ENCODE results near the gene GYG2. TPM values are rescaled to one million over a fixed set of nuclear protein-coding genes. Genes with fewer than 3 reads are reported as not detected.

Gene GYG2
- total RNA-seq, 1 donor from 2014 or later = not detected

- intact Hi-C loops (cut with micrococcal nuclease) = loop anchor here (1.0 to 5.0 kb wide), 3 partner anchors 168 to 1164 kb away; no protein-coding TSS in a partner anchor
Measured at GRCh38 chrX:2812161-2812907, 16.4 kb upstream of the GYG2 start.

GRCh38 chrX:2817036-2817435 is 11.7 kb upstream of the GYG2 start:
- intact Hi-C loops (cut with micrococcal nuclease) = no loop called here

- intact Hi-C loops (cut with micrococcal nuclease) = loop anchor here (1.0 kb wide), 1 partner anchor 175 kb away; no protein-coding TSS in a partner anchor
Measured at GRCh38 chrX:2819345-2820135, 9.2 kb upstream of the GYG2 start.

- intact Hi-C loops (cut with micrococcal nuclease) = no loop called here
Measured at GRCh38 chrX:2820136-2820771, 8.5 kb upstream of the GYG2 start.

- intact Hi-C loops (cut with micrococcal nuclease) = no loop called here
Measured at GRCh38 chrX:2823795-2824386, 4.8 kb upstream of the GYG2 start.

- intact Hi-C loops (cut with micrococcal nuclease) = no loop called here
Measured at GRCh38 chrX:2824886-2825285, 3.8 kb upstream of the GYG2 start.

- intact Hi-C loops (cut with micrococcal nuclease) = no loop called here
Measured at GRCh38 chrX:2828959-2829411, 255 bp downstream of the GYG2 start.

- intact Hi-C loops (cut with micrococcal nuclease) = no loop called here
Measured at GRCh38 chrX:2829469-2830246, 928 bp downstream of the GYG2 start.

- intact Hi-C loops (cut with micrococcal nuclease) = no loop called here
Measured at GRCh38 chrX:2831471-2832228, 2.9 kb downstream of the GYG2 start.

- intact Hi-C loops (cut with micrococcal nuclease) = no loop called here
Measured at GRCh38 chrX:2837961-2838360, 9.2 kb downstream of the GYG2 start.

- intact Hi-C loops (cut with micrococcal nuclease) = no loop called here
Measured at GRCh38 chrX:2840961-2841360, 12.2 kb downstream of the GYG2 start.

- intact Hi-C loops (cut with micrococcal nuclease) = no loop called here
Measured at GRCh38 chrX:2841537-2841936, 12.8 kb downstream of the GYG2 start.

- intact Hi-C loops (cut with micrococcal nuclease) = no loop called here
Measured at GRCh38 chrX:2846992-2847391, 18.3 kb downstream of the GYG2 start.

GRCh38 chrX:2848871-2849301 is 20.2 kb downstream of the GYG2 start:
- intact Hi-C loops (cut with micrococcal nuclease) = no loop called here

- intact Hi-C loops (cut with micrococcal nuclease) = no loop called here
Measured at GRCh38 chrX:2854918-2855317, 26.2 kb downstream of the GYG2 start.

GRCh38 chrX:2855761-2856160 is 27.0 kb downstream of the GYG2 start:
- intact Hi-C loops (cut with micrococcal nuclease) = no loop called here

- intact Hi-C loops (cut with micrococcal nuclease) = no loop called here
Measured at GRCh38 chrX:2857566-2857965, 28.8 kb downstream of the GYG2 start.

GRCh38 chrX:2859197-2859797 is 30.6 kb downstream of the GYG2 start:
- intact Hi-C loops (cut with micrococcal nuclease) = no loop called here

GRCh38 chrX:2862404-2862803 is 33.7 kb downstream of the GYG2 start:
- intact Hi-C loops (cut with micrococcal nuclease) = no loop called here

- intact Hi-C loops (cut with micrococcal nuclease) = no loop called here
Measured at GRCh38 chrX:2863646-2864045, 34.9 kb downstream of the GYG2 start.

Data from T-helper 1 cell treated with Interleukin-12 subunit alpha and Interleukin-12 subunit beta and Interleukin-4 antibody, amounts not matched to agents 30 ng/mL and 1 ng/mL, for 36 hours (primary cell).